OCI-LY3 (cell line): ENCODE data around the gene BUB1.

ENCODE experiments used
- CTCF ChIP-seq: fragments of 200-600, 300-600 bp; sonication (generic); IDR thresholded peaks from 2 replicates; pipeline ENCODE4 v1.5.1; 2014; ENCODE audit warnings: antibody characterized with exemption, low read length, low read depth
- EZH2phosphoT487 ChIP-seq: fragments of 200-600 bp; shearing (Covaris generic); IDR thresholded peaks from 2 replicates; pipeline ENCODE4 v1.6.1; 2018; ENCODE audit warnings: antibody characterized with exemption, mixed run types, low read depth

- no peak for TF ChIP-seq CTCF
- TF ChIP-seq EZH2phosphoT487, result no peak
Measured at GRCh38 chr2:110657724-110658305, 20.0 kb downstream of the BUB1 start.
